ENCODE measurements around the gene SV2B. TPM values are rescaled to one million over a fixed set of nuclear protein-coding genes. Genes with fewer than 3 reads are reported as not detected.

The SV2B gene
- polyA plus RNA-seq, 1 donor (not counting 4 experiments of a cell fraction or from before 2014, with no cell fraction given): 0.04 TPM

GRCh38 chr15:91252756-91253155, 152.7 kb downstream of the SV2B start:
- TF ChIP-seq EZH2 (IDR thresholded peaks at IDR 0.05; ENCODE audit: low read length): no peak
- TF ChIP-seq CTCF (optimal IDR thresholded peaks at IDR 0.05 in 1 of 3, IDR thresholded peaks at IDR 0.05 in 1 of 3, conservative IDR thresholded peaks at IDR 0.05 in 1 of 3; ENCODE audit: extremely low read depth in 1 of 3, insufficient read depth in 2 of 3, low read length in 3 of 3): no peak
- no peaks in the 10 kb centered on the region for H3K79me2 ChIP-seq (ENCODE audit: control insufficient read depth, insufficient read depth, low read length)
- no peak overlapping the region for H3K27ac ChIP-seq (ENCODE audit: control insufficient read depth, insufficient read depth, low read length)
- H3K4me2 ChIP-seq (ENCODE audit: control insufficient read depth, extremely low read depth, insufficient read depth, low read depth, low read length): no peak overlapping the region
- H4K20me1 ChIP-seq (ENCODE audit: control insufficient read depth, extremely low read depth, insufficient read depth, low read length): no peaks in the 10 kb centered on the region
- no peak overlapping the region for H3K4me3 ChIP-seq (ENCODE audit: control insufficient read depth in 2 of 3, extremely low read depth in 1 of 3, insufficient read depth in 2 of 3, low read depth in 1 of 3, low read length in 3 of 3)
- H3K9me3 ChIP-seq (ENCODE audit: control insufficient read depth, low read depth, low read length): no peaks in the 10 kb centered on the region
- H3K9me1 ChIP-seq (ENCODE audit: control insufficient read depth, extremely low read depth, insufficient read depth, low read length): no peaks in the 10 kb centered on the region
- no peak overlapping the region for H2AFZ ChIP-seq (ENCODE audit: control insufficient read depth, low read length)
- dilution Hi-C loops (cut with MboI; ENCODE audit: extremely low pct_ligation_motif_present, low sequenced_read_pairs): loop anchor here (25.0 kb wide), 1 partner anchor 190 kb away; no protein-coding TSS in a partner anchor
- no peaks in the 10 kb centered on the region for H3K4me1 ChIP-seq (ENCODE audit: control insufficient read depth, extremely low read depth, insufficient read depth, low read length)
- H3K36me3 ChIP-seq (ENCODE audit: control insufficient read depth in 2 of 2, extremely low read depth in 1 of 2, insufficient read depth in 2 of 2, low read length in 2 of 2): no peaks in the 10 kb centered on the region
- FAIRE-seq: no peak
- DNase-seq (ENCODE audit: low read depth, low spot score): no peak
- no peaks in the 10 kb centered on the region for H3K27me3 ChIP-seq (ENCODE audit: control insufficient read depth, extremely low read depth, insufficient read depth, low read length)
- no peak overlapping the region for H3K9ac ChIP-seq (ENCODE audit: control insufficient read depth, extremely low read depth, insufficient read depth, low read length)

GRCh38 chr15:91253605-91254004, 153.5 kb downstream of the SV2B start:
- no peaks in the 10 kb centered on the region for H3K9me3 ChIP-seq (ENCODE audit: control insufficient read depth, low read depth, low read length)
- TF ChIP-seq CTCF (optimal IDR thresholded peaks at IDR 0.05 in 1 of 3, IDR thresholded peaks at IDR 0.05 in 1 of 3, conservative IDR thresholded peaks at IDR 0.05 in 1 of 3; ENCODE audit: extremely low read depth in 1 of 3, insufficient read depth in 2 of 3, low read length in 3 of 3) (no peak), EZH2 (IDR thresholded peaks at IDR 0.05; ENCODE audit: low read length) (no peak)
- H2AFZ ChIP-seq (ENCODE audit: control insufficient read depth, low read length): no peak overlapping the region
- no peaks in the 10 kb centered on the region for H4K20me1 ChIP-seq (ENCODE audit: control insufficient read depth, extremely low read depth, insufficient read depth, low read length)
- no peaks in the 10 kb centered on the region for H3K27me3 ChIP-seq (ENCODE audit: control insufficient read depth, extremely low read depth, insufficient read depth, low read length)
- H3K4me1 ChIP-seq (ENCODE audit: control insufficient read depth, extremely low read depth, insufficient read depth, low read length): no peaks in the 10 kb centered on the region
- dilution Hi-C loops (cut with MboI; ENCODE audit: extremely low pct_ligation_motif_present, low sequenced_read_pairs): loop anchor here (25.0 kb wide), 1 partner anchor 191 kb away; no protein-coding TSS in a partner anchor
- FAIRE-seq (no peak), DNase-seq (ENCODE audit: low read depth, low spot score) (no peak)
- no peaks in the 10 kb centered on the region for H3K9me1 ChIP-seq (ENCODE audit: control insufficient read depth, extremely low read depth, insufficient read depth, low read length)
- no peak overlapping the region for H3K27ac ChIP-seq (ENCODE audit: control insufficient read depth, insufficient read depth, low read length)
- no peaks in the 10 kb centered on the region for H3K36me3 ChIP-seq (ENCODE audit: control insufficient read depth in 2 of 2, extremely low read depth in 1 of 2, insufficient read depth in 2 of 2, low read length in 2 of 2)
- no peaks in the 10 kb centered on the region for H3K79me2 ChIP-seq (ENCODE audit: control insufficient read depth, insufficient read depth, low read length)
- H3K9ac ChIP-seq (ENCODE audit: control insufficient read depth, extremely low read depth, insufficient read depth, low read length): no peak overlapping the region
- no peak overlapping the region for H3K4me2 ChIP-seq (ENCODE audit: control insufficient read depth, extremely low read depth, insufficient read depth, low read depth, low read length)
- no peak overlapping the region for H3K4me3 ChIP-seq (ENCODE audit: control insufficient read depth in 2 of 3, extremely low read depth in 1 of 3, insufficient read depth in 2 of 3, low read depth in 1 of 3, low read length in 3 of 3)
